Skeletal muscle satellite cell (primary cell): ENCODE results near the gene TOLLIP.
"Not testable (repeated sequence)": the region's sequence is repeated elsewhere in the genome, so short reads cannot be mapped to it uniquely, and the experiment has no call there.

ENCODE experiments used
- H3K27me3 ChIP-seq: 2 replicates; pipeline ENCODE4 v1.7.0; 2013; ENCODE audit warnings: low read length; ENCODE audit not compliant: control insufficient read depth, insufficient read depth
- H3K36me3 ChIP-seq: 2 replicates; pipeline ENCODE4 v1.7.0; 2013; ENCODE audit warnings: mild to moderate bottlenecking, control low read depth, low read length; ENCODE audit not compliant: insufficient read depth
- H3K4me1 ChIP-seq: 2 replicates; pipeline ENCODE4 v1.7.0; 2013; ENCODE audit warnings: low read length; ENCODE audit not compliant: control insufficient read depth, insufficient read depth
- H3K4me2 ChIP-seq: 2 replicates; pipeline ENCODE4 v1.7.0; 2013; ENCODE audit warnings: mild to moderate bottlenecking, low read length
- H3K4me3 ChIP-seq: 2 replicates; pipeline ENCODE4 v1.7.0; 2013; ENCODE audit warnings: low read length
- H3K9ac ChIP-seq: 2 replicates; pipeline ENCODE4 v1.7.0; 2013; ENCODE audit warnings: mild to moderate bottlenecking, low read depth, low read length, moderate library complexity
- H3K9me3 ChIP-seq: replicated peaks from 2 replicates; pipeline ENCODE4 v1.7.0; 2013; ENCODE audit warnings: mild to moderate bottlenecking, control low read depth, low read length

The TOLLIP gene

GRCh38 chr11:1349327-1350041 is 40.1 kb upstream of the TOLLIP start:
- Histone ChIP-seq H3K4me3 (no peak overlapping the region), H3K9ac (no peak overlapping the region)

GRCh38 chr11:1348796-1349326 is 39.4 kb upstream of the TOLLIP start:
- Histone ChIP-seq H3K36me3 (no peaks in the 10 kb centered on the region), H3K4me1 (no peaks in the 10 kb centered on the region), H3K9ac (no peak overlapping the region)

More at GRCh38 chr11:1349327-1350041, 40.1 kb upstream of the TOLLIP start:
- Histone ChIP-seq H3K27me3 (peaks cover 33% of the 10 kb centered on the region), H3K9me3 (no peaks in the 10 kb centered on the region), H3K4me1 (no peaks in the 10 kb centered on the region), H3K36me3 (no peaks in the 10 kb centered on the region), H3K4me2 (no peak overlapping the region)

GRCh38 chr11:1348146-1348795 is 38.8 kb upstream of the TOLLIP start:
- Histone ChIP-seq H3K9ac (no peak overlapping the region), H3K4me1 (no peaks in the 10 kb centered on the region), H3K27me3 (peaks cover 41% of the 10 kb centered on the region), H3K36me3 (no peaks in the 10 kb centered on the region), H3K4me2 (no peak overlapping the region), H3K9me3 (no peaks in the 10 kb centered on the region), H3K4me3 (no peak overlapping the region)

More at GRCh38 chr11:1348796-1349326, 39.4 kb upstream of the TOLLIP start:
- no peaks in the 10 kb centered on the region for H3K9me3 ChIP-seq
- H3K27me3 ChIP-seq, result peaks cover 37% of the 10 kb centered on the region
- no peak overlapping the region for H3K4me3 ChIP-seq
- H3K4me2 ChIP-seq, result no peak overlapping the region

GRCh38 chr11:1347411-1347999 is 38.1 kb upstream of the TOLLIP start:
- H3K36me3 ChIP-seq, H3K9me3 ChIP-seq, H3K9ac ChIP-seq, H3K4me3 ChIP-seq, H3K4me2 ChIP-seq, H3K4me1 ChIP-seq: not testable (repeated sequence)
- peaks cover 42% of the 10 kb centered on the region for H3K27me3 ChIP-seq

- H3K27me3 ChIP-seq, result peaks cover 42% of the 10 kb centered on the region
- no peak overlapping the region for H3K9ac ChIP-seq
- no peak overlapping the region for H3K4me2 ChIP-seq
- no peaks in the 10 kb centered on the region for H3K36me3 ChIP-seq
- no peak overlapping the region for H3K4me3 ChIP-seq
- H3K4me1 ChIP-seq, result no peaks in the 10 kb centered on the region
- no peaks in the 10 kb centered on the region for H3K9me3 ChIP-seq
Observed at GRCh38 chr11:1346669-1347390, 37.4 kb upstream of the TOLLIP start.

- Histone ChIP-seq H3K36me3 (no peaks in the 10 kb centered on the region), H3K9me3 (no peaks in the 10 kb centered on the region), H3K4me1 (no peaks in the 10 kb centered on the region), H3K4me2 (no peak overlapping the region), H3K27me3 (peaks cover 42% of the 10 kb centered on the region), H3K9ac (no peak overlapping the region), H3K4me3 (no peak overlapping the region)
Observed at GRCh38 chr11:1345737-1346513, 36.5 kb upstream of the TOLLIP start.

GRCh38 chr11:1344056-1344635 is 34.7 kb upstream of the TOLLIP start:
- H3K9me3 ChIP-seq, result no peaks in the 10 kb centered on the region
- H3K4me3 ChIP-seq, result no peak overlapping the region
- no peaks in the 10 kb centered on the region for H3K4me1 ChIP-seq
- H3K36me3 ChIP-seq, result no peaks in the 10 kb centered on the region
- H3K9ac ChIP-seq, result no peak overlapping the region
- no peak overlapping the region for H3K4me2 ChIP-seq
- peaks cover 34% of the 10 kb centered on the region for H3K27me3 ChIP-seq

GRCh38 chr11:1343391-1344055 is 34.1 kb upstream of the TOLLIP start:
- H3K27me3 ChIP-seq, result peaks cover 34% of the 10 kb centered on the region
- H3K4me3 ChIP-seq, result no peak overlapping the region
- no peaks in the 10 kb centered on the region for H3K36me3 ChIP-seq
- no peak overlapping the region for H3K9ac ChIP-seq
- H3K4me1 ChIP-seq, result no peaks in the 10 kb centered on the region
- no peak overlapping the region for H3K4me2 ChIP-seq
- H3K9me3 ChIP-seq, result no peaks in the 10 kb centered on the region

GRCh38 chr11:1342946-1343345 is 33.5 kb upstream of the TOLLIP start:
- H3K4me1 ChIP-seq, result no peaks in the 10 kb centered on the region
- H3K9ac ChIP-seq, result no peak overlapping the region
- no peak overlapping the region for H3K4me2 ChIP-seq
- no peaks in the 10 kb centered on the region for H3K9me3 ChIP-seq
- H3K36me3 ChIP-seq, result no peaks in the 10 kb centered on the region
- H3K27me3 ChIP-seq, result peaks cover 34% of the 10 kb centered on the region
- H3K4me3 ChIP-seq, result no peak overlapping the region

- H3K27me3 ChIP-seq, result peaks cover 31% of the 10 kb centered on the region
- no peaks in the 10 kb centered on the region for H3K4me1 ChIP-seq
- H3K36me3 ChIP-seq, result no peaks in the 10 kb centered on the region
- H3K4me3 ChIP-seq, result no peak overlapping the region
- H3K9ac ChIP-seq, result no peak overlapping the region
- H3K9me3 ChIP-seq, result no peaks in the 10 kb centered on the region
- H3K4me2 ChIP-seq, result no peak overlapping the region
Observed at GRCh38 chr11:1341928-1342524, 32.6 kb upstream of the TOLLIP start.
